NCI-H460 (cell line): Measurements from ENCODE around the gene EBF3. TPM values are rescaled to one million over a fixed set of nuclear protein-coding genes. Genes with fewer than 3 reads are reported as not detected.

Experiments
- DNase-seq: peaks from one replicate; pipeline ENCODE4 v3.0.0-alpha.2; 2016; ENCODE audit warnings: low read depth; ENCODE audit errors: extremely low read depth
- small RNA-seq, 2 experiments: library from RNA; depleted of rRNA; stranded (forward); fragments of <200 nt; gene quantifications; one replicate each; pipeline ENCODE3, GENCODE V24; 2014
- total RNA-seq: library from RNA; depleted of rRNA; stranded (reverse); fragments of >200 nt; shearing (Covaris generic); gene quantifications from 2 replicates; pipeline ENCODE4 v1.2.3, GENCODE V29; 2014; rRNA removed

The EBF3 gene
- total RNA-seq, 1 experiment from 2014 or later = not detected

GRCh38 chr10:129785536-129785981, 178.5 kb downstream of the EBF3 start:
- no peak for DNase-seq

Small RNA genes within 50 kb of the gene (small RNA-seq; reads per million reads assigned to genes)
- gene AL354950.2 (0 reads per million in 2 experiments), gene MIR4297 (0 reads per million in 2 experiments)

Other genes with a start within 250 kb of the EBF3 start
- 0.27 TPM in 1 of 2 replicates, not detected in the other for gene C10orf143, start 146.6 kb upstream of the EBF3 start, total RNA-seq
- 173 and 177 TPM in 2 replicates for gene GLRX3, start 172.1 kb upstream of the EBF3 start, total RNA-seq